ENCODE measurements around the gene IRX1. TPM values are rescaled to one million over a fixed set of nuclear protein-coding genes. Genes with fewer than 3 reads are reported as not detected.

The IRX1 gene
- total RNA-seq, 6 donors from 2014 or later, result 12.1 to 35.1 (median 18.2) TPM

DNA sequence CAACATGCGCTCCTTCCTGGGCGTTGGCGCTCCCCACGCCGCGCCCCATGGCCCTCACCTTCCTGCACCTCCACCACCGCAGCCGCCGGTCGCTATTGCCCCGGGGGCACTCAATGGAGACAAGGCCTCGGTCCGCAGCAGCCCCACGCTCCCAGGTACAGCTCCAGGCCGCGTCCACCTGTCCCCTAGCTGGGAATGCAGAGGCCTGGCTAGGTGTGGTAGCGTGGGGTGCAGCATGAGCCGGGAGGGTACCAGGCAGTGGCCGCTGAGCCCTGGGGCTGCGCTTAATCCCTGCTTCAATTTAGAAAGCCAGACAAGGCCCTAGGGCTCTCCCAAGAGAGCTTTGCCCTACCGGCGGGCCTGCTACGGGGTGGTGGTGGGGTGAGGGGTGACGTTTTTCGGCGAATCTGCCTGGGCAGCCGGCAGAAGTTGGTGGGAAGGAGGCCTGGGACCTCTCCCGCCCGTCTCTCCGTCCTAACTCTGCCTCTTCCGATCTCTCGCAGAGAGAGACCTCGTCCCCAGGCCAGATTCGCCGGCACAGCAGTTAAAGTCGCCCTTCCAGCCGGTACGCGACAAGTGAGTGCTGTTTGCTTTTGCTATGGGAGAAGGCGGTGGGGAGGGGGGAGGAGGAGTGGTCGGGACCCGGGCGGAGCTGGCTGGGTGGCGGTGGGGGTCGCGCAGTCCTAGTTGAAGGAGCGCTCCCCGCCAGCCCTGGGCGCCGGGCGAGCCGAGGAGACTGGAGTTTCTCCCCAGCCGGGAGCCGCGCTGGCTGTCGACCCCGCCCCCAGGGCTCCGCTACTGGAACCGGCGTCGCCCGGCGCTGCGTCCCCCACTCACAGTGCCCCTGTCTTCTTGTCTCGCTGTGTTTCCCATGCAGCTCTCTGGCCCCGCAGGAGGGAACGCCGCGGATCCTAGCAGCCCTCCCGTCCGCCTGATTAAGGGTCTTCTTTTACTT is 4.8 kb downstream of the IRX1 start:
- ATAC-seq (ENCODE audit: low FRiP score in 2 of 2) (no peak), DNase-seq (peak in 1 of 2 donors; percentile 84)
- Histone ChIP-seq H3K9me3 (no peaks in the 10 kb centered on the region), H3K27ac (no peak overlapping the region), H3K36me3 (no peaks in the 10 kb centered on the region), H3K4me3 (peak overlapping the region in 2 of 4 donors; percentile 26 to 47), H3K27me3 (peaks cover 0 to 45% (median 16%) of the 10 kb centered on the region in 4 donors), H3K4me1 (peaks cover 2 to 34% (median 13%) of the 10 kb centered on the region in 4 donors)
- no peak for TF ChIP-seq POLR2A (IDR thresholded peaks at IDR 0.05)
- TF ChIP-seq POLR2AphosphoS5 (IDR thresholded peaks at IDR 0.05), result no peak
- TF ChIP-seq, protein P1, sequence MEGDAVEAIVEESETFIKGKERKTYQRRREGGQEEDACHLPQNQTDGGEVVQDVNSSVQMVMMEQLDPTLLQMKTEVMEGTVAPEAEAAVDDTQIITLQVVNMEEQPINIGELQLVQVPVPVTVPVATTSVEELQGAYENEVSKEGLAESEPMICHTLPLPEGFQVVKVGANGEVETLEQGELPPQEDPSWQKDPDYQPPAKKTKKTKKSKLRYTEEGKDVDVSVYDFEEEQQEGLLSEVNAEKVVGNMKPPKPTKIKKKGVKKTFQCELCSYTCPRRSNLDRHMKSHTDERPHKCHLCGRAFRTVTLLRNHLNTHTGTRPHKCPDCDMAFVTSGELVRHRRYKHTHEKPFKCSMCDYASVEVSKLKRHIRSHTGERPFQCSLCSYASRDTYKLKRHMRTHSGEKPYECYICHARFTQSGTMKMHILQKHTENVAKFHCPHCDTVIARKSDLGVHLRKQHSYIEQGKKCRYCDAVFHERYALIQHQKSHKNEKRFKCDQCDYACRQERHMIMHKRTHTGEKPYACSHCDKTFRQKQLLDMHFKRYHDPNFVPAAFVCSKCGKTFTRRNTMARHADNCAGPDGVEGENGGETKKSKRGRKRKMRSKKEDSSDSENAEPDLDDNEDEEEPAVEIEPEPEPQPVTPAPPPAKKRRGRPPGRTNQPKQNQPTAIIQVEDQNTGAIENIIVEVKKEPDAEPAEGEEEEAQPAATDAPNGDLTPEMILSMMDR (IDR thresholded peaks at IDR 0.05), result no peak
- no peak for TF ChIP-seq EP300 (IDR thresholded peaks at IDR 0.05)
- WGBS, 2 donors, result 14 to 17% methylated on average over 41 to 50 of the region's 71 CpGs

DNA sequence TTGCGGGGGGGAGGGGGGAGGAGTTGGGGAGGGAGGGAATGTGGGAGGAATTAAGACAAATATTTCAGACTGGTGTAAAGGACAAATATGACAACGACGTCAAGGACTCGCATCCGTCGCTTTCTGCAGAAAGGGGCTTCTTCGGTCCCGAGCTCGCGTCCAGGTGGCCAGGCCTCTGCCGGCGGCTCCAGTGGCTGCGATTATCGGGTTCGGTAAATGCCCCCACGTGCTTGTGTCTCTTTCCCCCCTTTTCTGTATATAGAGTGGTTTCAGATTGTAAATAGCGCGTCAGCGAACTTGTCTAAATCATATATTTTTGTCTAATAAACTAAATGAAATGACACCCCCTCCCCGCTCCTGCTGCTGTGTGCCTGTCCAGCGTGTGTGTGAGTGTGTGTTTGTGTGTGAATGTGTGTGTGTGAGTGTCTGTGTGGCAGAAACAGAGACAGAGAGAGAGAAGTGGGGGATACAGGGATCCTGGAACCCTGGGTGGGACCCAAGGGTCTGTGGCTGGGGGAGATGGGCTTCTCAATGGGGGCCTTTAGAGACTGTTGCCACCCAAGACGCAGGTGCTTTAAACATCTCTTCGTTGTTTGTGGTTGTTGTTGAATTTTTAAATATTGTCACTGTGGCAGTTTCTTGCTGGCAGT is 5.6 kb downstream of the IRX1 start:
- Histone ChIP-seq H3K36me3 (no peaks in the 10 kb centered on the region), H3K27me3 (peaks cover 0 to 37% (median 17%) of the 10 kb centered on the region in 4 donors), H3K4me1 (peaks cover 0 to 28% (median 12%) of the 10 kb centered on the region in 4 donors), H3K4me3 (peak overlapping the region in 1 of 4 donors; percentile 47), H3K9me3 (no peaks in the 10 kb centered on the region), H3K27ac (no peak overlapping the region)
- TF ChIP-seq EP300 (IDR thresholded peaks at IDR 0.05) (no peak), POLR2AphosphoS5 (IDR thresholded peaks at IDR 0.05) (no peak), POLR2A (IDR thresholded peaks at IDR 0.05) (no peak)
- TF ChIP-seq, protein P1 (IDR thresholded peaks at IDR 0.05), result no peak
- no peak for DNase-seq
- ATAC-seq (ENCODE audit: low FRiP score in 2 of 2), result no peak
- WGBS, 2 donors, result 24 to 39% methylated on average over 23 of the region's 23 CpGs

DNA sequence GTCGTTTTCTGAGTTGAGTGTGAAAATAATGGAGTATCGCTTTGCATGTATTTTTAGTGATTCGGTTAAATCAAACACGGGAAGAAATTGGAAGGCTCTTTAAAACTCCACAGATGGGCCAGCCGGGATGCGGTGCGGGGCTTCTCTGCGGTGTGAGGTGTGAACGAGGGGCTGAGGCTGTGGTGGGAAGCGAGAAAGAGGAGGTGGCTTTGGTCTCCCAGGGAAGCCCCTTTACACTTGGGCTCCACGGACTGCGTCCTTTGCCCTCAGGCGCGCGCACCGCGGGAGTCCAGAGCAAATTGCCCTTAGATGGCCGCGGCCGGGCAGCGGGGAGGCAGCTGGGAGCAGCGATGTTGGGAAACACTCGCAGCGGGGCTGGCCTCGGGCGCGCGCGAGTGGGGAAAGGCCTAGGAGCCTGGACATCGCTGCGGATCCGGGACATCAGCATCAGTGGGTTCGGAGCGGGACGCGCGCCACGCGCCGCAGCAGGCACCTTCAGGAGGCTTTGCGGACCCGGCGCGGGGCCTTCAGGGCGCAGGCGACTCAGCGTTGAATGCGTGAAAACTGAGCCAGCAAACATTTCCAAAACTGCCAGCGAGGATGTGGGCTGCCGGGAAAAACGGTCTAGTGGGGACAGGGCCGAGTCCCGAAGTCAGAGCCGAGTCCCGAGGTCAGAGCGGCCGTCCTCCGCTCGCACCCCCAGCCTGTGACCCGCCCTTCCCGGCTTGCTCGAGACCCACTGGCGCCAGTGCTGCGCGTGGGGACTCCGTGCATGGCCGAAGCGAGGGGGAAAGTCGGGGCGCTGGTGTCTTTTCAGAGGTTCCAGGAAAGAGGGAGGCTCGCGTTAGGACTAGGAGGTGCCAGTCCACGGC is 6.5 kb downstream of the IRX1 start:
- peaks cover 0 to 32% (median 15%) of the 10 kb centered on the region in 4 donors for H3K27me3 ChIP-seq
- H3K4me1 ChIP-seq, result peaks cover 0 to 23% (median 12%) of the 10 kb centered on the region in 4 donors
- H3K4me3 ChIP-seq, result peak overlapping the region in 1 of 4 donors; percentile 13
- no peaks in the 10 kb centered on the region for H3K9me3 ChIP-seq
- 23 to 25% methylated on average over 35 to 48 of the region's 73 CpGs for WGBS, 2 donors
- H3K27ac ChIP-seq, result no peak overlapping the region
- H3K36me3 ChIP-seq, result no peaks in the 10 kb centered on the region
- TF ChIP-seq, protein P1 (IDR thresholded peaks at IDR 0.05), result no peak
- TF ChIP-seq POLR2A (IDR thresholded peaks at IDR 0.05) (no peak), EP300 (IDR thresholded peaks at IDR 0.05) (no peak), POLR2AphosphoS5 (IDR thresholded peaks at IDR 0.05) (no peak)
- DNase-seq (peak in 1 of 2 donors; percentile 84), ATAC-seq (ENCODE audit: low FRiP score in 2 of 2) (peak in 1 of 2 donors; percentile 16)

DNA sequence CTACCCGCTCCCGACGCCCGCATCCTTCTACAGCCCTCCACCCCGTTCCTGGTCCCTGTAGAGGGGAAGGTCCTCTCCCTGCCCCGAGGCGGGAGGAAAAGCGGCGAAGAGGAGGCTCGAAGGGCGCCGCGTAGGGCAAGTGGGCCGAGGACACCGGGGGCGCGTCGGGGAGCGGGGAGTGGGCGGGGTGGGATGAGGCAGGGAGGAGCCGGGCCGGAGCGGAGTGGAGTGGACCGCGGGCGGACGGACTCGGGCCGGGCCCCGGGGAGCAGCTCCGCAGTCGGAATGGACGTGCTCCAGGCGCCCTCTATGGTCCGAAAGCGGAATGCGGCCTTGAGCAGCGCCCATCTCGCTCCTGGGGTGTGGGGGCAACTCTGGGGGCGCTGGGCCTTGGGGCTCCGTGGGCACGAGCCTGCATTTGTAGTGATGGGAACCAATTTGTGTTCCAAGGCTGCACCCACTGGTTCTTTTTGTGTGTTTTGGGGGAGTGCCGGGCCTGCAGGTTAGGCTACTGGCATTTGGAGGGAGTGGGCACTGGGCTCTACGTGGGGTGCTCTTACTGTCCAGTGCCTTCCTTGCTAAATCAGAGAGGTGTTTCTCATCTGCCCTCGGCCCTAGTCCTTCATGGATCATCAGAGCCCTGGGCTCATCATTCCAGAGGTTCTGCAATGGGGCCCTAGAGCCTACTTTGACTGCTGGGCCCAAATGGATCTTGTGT is 7.3 kb downstream of the IRX1 start:
- peak overlapping the region in 1 of 4 donors; percentile 13 for H3K4me3 ChIP-seq
- no peaks in the 10 kb centered on the region for H3K36me3 ChIP-seq
- no peak overlapping the region for H3K27ac ChIP-seq
- DNase-seq, result peak in 1 of 2 donors; percentile 85
- TF ChIP-seq, protein P1 (IDR thresholded peaks at IDR 0.05), result peak in 4 of 6 experiments; percentile 28 to 59 (median 38)
- no peak for TF ChIP-seq POLR2AphosphoS5 (IDR thresholded peaks at IDR 0.05)
- H3K9me3 ChIP-seq, result no peaks in the 10 kb centered on the region
- 21 to 22% methylated on average over 14 to 45 of the region's 45 CpGs for WGBS, 2 donors
- peaks cover 0 to 23% (median 12%) of the 10 kb centered on the region in 4 donors for H3K4me1 ChIP-seq
- H3K27me3 ChIP-seq, result peaks cover 0 to 32% (median 15%) of the 10 kb centered on the region in 4 donors
- ATAC-seq (ENCODE audit: low FRiP score in 2 of 2), result peak in 1 of 2 donors; percentile 74

All from upper lobe of left lung (tissue), 6 donors.